HG02981 (cell line): ENCODE data around the gene OOSP3.
"Not testable (repeated sequence)": the region's sequence is repeated elsewhere in the genome, so short reads cannot be mapped to it uniquely, and the experiment has no call there.

Experiments
- ATAC-seq: cut with Tn5 transposase; IDR thresholded peaks from one replicate; pipeline ENCODE4 v1.9.1; 2021; ENCODE audit warnings: mild to moderate bottlenecking, moderate library complexity; ENCODE audit not compliant: unreplicated experiment

The OOSP3 gene

DNA sequence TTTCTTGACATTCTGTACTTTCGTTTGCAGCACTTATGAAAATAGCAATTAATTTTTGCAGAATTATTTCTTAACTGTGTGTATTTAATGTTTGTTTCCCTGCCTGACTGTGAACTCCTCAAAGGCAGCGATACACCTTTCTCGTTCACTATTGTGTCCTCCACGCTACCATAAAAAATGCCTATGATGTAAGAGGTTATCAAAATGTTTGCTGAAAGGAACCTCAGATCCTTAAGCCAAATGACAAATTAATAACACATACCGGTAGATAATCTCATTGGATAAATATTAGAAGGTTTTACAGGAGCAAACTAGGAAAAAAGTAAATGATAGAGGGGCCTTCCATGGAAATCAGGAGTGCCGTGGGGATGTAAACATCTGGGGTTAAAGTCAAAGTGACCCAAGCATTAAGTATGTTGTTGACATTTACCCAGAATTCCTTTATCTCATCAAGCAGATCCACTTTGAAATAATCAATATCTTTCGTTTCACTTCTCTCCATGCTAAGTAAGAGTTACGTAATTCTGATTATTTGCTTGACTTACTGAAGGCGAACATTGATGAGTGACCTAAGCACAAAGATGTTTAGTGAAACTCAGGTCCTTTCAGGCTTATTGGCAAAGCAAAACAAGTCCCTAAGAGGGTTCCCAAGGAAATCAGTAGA, 2.6 kb upstream of the OOSP3 start:
- no peak for ATAC-seq

DNA sequence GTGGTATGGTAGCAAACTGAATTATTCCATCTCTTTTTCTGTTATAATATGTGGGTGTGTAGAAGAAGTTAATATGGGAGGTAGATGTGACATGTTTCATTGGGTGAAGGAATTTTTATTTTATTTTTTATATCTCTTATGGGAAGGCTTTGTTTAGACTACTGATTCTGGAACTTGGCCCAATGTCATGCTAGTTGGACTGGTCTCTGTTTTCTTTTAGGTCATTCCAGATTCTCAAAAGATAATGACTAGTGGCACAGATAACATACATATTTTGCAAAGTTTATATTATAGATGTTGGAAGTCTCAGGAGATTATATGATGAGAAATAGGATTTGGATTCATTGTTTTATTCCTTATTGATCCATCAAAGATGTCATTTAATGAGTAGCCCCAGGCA, 1.3 kb upstream of the OOSP3 start:
- ATAC-seq: no peak

- no peak for ATAC-seq
These were observed 798 bp upstream of the OOSP3 start for GRCh38 chr11:59877784-59878183.

GRCh38 chr11:59879567-59879966, 985 bp downstream of the OOSP3 start:
- no peak for ATAC-seq

DNA sequence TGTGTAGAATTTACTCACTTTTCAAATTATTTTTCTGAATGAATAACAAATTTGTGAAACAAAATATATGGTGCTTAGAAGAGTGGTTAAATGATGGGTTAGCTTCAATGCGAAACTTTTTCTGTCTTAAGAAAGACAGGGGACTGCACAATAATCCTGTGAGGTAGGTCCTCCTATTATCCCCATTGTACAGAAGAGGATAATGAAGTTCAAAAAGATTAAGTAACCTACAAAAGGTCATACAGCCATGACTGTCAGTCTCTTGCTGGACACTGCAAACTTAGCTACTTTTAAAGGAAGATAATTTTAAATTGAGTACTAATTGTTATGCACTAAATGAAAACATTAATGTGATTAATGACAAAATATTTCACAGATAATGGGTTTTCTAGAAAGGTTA, 5.0 kb downstream of the OOSP3 start:
- no peak for ATAC-seq

DNA sequence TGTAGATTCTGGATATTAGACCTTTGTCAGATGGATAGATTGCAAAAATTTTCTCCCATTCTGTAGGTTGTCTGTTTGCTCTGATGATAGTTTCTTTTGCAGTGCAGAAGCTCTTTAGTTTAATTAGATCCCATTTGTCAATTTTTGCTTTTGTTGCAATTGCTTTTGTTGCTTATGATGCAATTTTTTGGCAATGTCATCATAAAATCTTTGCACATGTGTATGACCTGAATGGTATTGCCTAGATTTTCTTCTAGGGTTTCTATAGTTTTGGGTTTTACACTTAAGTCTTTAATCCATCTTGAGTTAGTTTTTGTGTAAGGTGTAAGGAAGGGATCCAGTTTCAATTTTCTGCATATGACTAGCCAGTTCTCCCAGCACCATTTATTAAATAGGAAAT, 8.6 kb downstream of the OOSP3 start:
- not testable (repeated sequence) for ATAC-seq

- ATAC-seq: no peak
These were observed 13.2 kb downstream of the OOSP3 start for GRCh38 chr11:59891781-59892181.

DNA sequence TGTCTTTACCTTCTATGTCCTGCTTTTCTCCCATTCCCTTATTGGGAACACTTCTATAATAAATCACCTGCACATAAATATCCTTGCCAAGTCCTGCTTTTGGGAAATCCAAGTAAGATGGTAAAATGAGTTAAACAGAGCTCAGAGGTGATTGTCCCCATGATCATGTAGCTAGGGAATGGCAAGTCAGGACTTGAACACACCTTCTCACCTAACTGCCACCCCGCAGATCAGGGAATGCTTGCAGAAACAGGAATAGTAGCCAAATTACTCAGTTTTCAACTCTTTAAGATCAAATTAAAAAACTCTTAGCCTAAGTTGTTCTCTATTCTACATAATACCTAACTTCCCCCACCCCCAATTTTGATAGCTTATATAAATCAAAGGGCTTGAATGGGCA, 16.0 kb downstream of the OOSP3 start:
- no peak for ATAC-seq

- no peak for ATAC-seq
These were observed 19.5 kb downstream of the OOSP3 start for GRCh38 chr11:59898046-59898445.

DNA sequence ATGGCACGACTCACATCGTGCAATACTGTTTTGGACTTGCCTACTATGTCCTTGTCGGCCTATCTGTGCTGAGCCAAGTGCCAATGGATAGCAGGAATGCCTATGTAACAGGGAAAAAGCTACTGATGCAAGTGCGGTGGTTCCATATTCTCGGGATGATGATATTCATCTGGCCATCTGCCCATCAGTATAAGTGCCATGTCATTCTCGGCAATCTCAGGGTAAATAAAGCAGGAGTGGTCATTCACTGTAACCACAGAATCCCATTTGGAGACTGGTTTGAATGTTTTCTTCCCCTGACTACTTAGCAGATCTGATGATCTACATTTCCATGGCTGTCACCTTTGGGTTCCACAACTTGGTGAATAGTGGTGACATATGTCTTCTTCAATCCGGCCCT, 20.1 kb downstream of the OOSP3 start:
- no peak for ATAC-seq

GRCh38 chr11:59899532-59899931, 20.9 kb downstream of the OOSP3 start:
- ATAC-seq: no peak

GRCh38 chr11:59900366-59901126, 22.0 kb downstream of the OOSP3 start:
- no peak for ATAC-seq

GRCh38 chr11:59901306-59901705, 22.7 kb downstream of the OOSP3 start:
- no peak for ATAC-seq

- not testable (repeated sequence) for ATAC-seq
These were observed 25.0 kb downstream of the OOSP3 start for GRCh38 chr11:59903569-59903968.

- ATAC-seq: no peak
These were observed 39.9 kb downstream of the OOSP3 start for GRCh38 chr11:59918480-59918879.

DNA sequence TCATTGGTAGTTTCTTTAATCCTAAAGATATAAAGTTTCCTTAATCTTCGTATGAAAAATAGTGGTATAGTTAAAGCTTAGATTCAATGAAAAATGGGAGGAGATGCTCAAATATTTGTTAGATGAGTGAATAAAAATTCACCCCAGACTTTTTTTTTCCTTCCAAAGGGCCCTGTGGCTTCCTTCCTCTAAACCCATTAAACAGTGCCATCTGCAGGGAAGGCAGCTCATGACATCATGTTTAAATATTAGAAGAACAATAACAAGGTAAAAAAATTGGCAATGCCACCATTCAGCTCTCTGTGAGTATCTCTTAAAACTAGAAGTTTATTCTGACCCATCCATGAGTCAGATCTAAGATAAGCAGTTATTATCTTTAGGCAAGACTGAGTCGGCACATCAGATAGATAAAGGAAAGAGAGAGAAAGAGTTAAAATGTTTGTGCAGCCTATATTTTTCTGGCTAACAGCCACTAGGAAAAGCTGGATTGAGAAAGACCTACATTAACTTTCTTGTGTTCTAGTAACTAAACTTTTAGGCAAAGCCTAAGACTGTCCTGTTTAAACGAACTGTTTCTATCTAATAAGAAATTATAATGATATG, 40.5 kb downstream of the OOSP3 start:
- ATAC-seq: no peak

- ATAC-seq: no peak
These were observed 45.2 kb downstream of the OOSP3 start for GRCh38 chr11:59923813-59924212.

DNA sequence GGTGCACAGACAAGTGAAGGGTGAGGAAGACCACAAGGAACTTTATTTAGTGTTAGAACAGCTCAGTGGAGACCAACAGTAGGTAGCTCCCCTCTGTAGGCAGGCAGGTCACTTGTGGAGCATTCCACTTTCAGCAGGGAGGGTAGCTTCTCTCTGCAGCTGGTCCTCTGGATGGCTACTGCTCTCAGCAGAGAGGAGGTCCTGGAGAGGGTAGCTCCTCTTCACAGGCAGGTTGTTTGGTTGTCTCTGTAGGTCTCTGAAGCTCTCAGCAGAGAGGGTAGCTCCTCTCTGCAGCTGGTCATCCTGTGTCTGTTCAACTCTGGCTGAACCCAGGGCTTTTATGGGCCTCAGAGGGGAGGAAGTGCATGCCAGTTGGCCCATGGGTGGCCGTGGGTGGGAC, 53.1 kb downstream of the OOSP3 start:
- ATAC-seq: no peak

- no peak for ATAC-seq
These were observed 59.5 kb downstream of the OOSP3 start, which contains the start of gene OOSP1 for GRCh38 chr11:59938132-59938531. Gene OOSP1, plus strand, starts transcription at chr11:59938432. Its CDS starts 23 bp downstream, at chr11:59938455.

DNA sequence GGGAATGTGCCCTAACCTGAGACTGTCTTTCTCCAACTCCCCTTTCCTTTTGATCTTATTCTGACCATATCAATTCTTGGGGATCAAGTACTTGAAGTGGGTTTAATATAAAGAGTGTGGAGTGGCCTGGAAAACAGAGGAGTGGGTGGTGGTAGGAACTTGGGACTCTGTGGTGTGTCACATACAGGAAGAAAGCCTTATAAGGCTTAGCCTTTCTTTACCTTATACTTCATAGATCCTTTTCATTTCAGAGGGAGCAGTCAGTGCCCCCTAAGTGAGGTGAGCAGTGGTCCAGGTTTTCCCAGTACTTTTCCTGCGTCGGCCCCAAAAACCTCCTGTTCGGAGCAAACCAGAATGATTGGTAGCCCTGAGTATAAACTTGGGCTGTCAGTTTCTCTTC, 60.1 kb downstream of the OOSP3 start:
- no peak for ATAC-seq

DNA sequence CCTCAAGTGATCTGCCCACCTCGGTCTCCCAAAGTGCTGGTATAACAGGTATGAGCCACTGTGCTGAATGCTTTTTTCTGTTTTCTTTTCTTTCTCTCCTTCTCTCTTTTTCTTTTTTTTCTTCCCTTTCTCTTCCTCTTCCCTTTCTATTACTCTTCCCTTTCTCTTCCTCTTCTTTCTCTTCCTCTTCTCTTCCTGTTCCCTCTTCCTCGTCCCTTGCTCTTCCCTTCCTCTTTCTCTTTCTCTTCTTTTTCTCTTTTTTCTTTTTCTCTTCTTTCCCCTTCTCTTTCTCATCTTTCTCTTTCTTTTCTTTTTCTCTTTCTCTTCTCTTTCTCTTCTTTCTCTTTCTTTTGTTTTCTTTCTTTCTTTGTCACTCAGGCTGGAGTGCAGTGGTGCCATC, 60.9 kb downstream of the OOSP3 start:
- no peak for ATAC-seq

GRCh38 chr11:59941091-59941490, 62.5 kb downstream of the OOSP3 start:
- ATAC-seq: no peak
